ENCODE data around the gene PECR. TPM values are rescaled to one million over a fixed set of nuclear protein-coding genes. Genes with fewer than 3 reads are reported as not detected.

Gene PECR
- total and polyA plus RNA-seq, 7 donors = 1.9 to 4.8 (median 2.5) TPM

DNA sequence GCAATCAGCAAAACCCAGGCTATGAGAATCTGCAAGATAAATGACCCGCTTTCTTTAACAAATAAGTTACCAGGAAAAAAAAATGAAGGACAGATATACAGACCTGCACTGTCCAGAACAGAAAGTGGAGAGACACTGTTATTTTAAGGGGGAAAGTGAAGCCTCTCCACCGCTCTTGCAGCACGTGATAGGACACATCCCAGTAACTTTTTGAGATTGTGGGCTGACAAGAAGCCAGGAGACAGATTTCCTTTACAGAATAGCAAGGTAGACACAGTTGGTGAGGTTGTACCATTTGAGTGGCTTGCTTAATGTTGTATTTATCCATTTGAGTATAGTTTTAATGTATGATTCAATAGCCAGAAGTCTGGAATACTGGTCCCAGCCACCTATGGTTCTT, 13.1 kb upstream of the PECR start:
- ATAC-seq = no peak
- no peaks in the 10 kb centered on the region for H3K4me1 ChIP-seq
- no peaks in the 10 kb centered on the region for H3K9me3 ChIP-seq
- TF ChIP-seq, protein P1, sequence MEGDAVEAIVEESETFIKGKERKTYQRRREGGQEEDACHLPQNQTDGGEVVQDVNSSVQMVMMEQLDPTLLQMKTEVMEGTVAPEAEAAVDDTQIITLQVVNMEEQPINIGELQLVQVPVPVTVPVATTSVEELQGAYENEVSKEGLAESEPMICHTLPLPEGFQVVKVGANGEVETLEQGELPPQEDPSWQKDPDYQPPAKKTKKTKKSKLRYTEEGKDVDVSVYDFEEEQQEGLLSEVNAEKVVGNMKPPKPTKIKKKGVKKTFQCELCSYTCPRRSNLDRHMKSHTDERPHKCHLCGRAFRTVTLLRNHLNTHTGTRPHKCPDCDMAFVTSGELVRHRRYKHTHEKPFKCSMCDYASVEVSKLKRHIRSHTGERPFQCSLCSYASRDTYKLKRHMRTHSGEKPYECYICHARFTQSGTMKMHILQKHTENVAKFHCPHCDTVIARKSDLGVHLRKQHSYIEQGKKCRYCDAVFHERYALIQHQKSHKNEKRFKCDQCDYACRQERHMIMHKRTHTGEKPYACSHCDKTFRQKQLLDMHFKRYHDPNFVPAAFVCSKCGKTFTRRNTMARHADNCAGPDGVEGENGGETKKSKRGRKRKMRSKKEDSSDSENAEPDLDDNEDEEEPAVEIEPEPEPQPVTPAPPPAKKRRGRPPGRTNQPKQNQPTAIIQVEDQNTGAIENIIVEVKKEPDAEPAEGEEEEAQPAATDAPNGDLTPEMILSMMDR (IDR thresholded peaks at IDR 0.05) = no peak
- H3K4me3 ChIP-seq = no peak overlapping the region
- no peaks in the 10 kb centered on the region for H3K36me3 ChIP-seq (ENCODE audit: insufficient read depth in 1 of 2, low read depth in 1 of 2)
- no peak for DNase-seq
- 78 to 93% (median 89%) methylated on average over 3 of the region's 3 CpGs for WGBS, 3 donors
- intact Hi-C loops (cut with DNase I) = no loop called here
- no peak overlapping the region for H3K27ac ChIP-seq
- no peaks in the 10 kb centered on the region for H3K27me3 ChIP-seq (ENCODE audit: insufficient read depth in 3 of 3, low read length in 2 of 3)

DNA sequence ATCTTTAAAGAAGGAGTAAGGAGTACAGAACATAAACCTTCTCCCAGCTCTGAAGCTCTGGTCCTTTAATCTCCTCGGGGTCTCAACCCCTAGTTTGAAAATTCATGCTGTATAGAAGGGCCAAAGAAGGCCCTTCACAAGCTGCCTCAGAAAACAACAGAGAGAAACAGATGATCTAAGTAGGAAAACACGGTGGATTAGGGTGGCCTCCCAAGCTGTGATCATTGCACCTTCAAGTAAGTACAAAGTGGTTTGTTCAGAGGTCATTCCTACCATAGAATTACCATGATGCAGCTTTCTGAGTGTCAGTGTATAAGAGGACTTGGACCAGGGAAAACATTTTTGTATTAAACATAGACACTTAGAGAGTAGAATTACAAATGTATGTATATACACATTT, 11.0 kb upstream of the PECR start:
- H3K4me3 ChIP-seq = no peak overlapping the region
- H3K27me3 ChIP-seq (ENCODE audit: insufficient read depth in 3 of 3, low read length in 2 of 3) = no peaks in the 10 kb centered on the region
- 76 to 79% (median 77%) methylated on average over 2 of the region's 2 CpGs for WGBS, 3 donors
- H3K27ac ChIP-seq = no peak overlapping the region
- no peaks in the 10 kb centered on the region for H3K4me1 ChIP-seq
- no peaks in the 10 kb centered on the region for H3K9me3 ChIP-seq
- H3K36me3 ChIP-seq (ENCODE audit: insufficient read depth in 1 of 2, low read depth in 1 of 2) = no peaks in the 10 kb centered on the region
- intact Hi-C loops (cut with DNase I) = no loop called here
- TF ChIP-seq, protein P1 (IDR thresholded peaks at IDR 0.05) = no peak
- DNase-seq (no peak), ATAC-seq (no peak)

DNA sequence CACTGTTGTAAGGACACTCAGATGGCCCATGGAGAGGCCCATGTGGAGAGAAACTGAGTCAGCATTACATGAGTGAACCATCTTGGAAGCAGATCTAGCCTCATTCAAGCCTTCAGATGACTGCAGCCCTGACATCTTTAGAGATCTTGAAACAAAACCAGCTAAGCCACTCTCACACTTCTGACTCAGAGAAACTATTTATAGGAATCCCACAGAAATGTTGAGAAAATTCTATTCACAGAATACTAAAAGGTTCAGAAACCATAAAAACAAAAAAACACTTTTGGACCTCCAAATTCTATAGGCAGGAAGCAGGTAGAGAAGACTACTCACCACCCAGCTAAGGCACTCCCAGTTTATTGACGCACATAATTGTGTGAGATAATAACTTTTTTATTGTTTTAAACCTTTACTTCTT, 8.8 kb upstream of the PECR start:
- no peaks in the 10 kb centered on the region for H3K27me3 ChIP-seq (ENCODE audit: insufficient read depth in 3 of 3, low read length in 2 of 3)
- H3K9me3 ChIP-seq = no peaks in the 10 kb centered on the region
- DNase-seq = no peak
- H3K36me3 ChIP-seq (ENCODE audit: insufficient read depth in 1 of 2, low read depth in 1 of 2) = no peaks in the 10 kb centered on the region
- intact Hi-C loops (cut with DNase I) = no loop called here
- no peak overlapping the region for H3K27ac ChIP-seq
- no peak for ATAC-seq
- 87 to 97% (median 94%) methylated on average over 1 of the region's 1 CpG for WGBS, 3 donors
- TF ChIP-seq, protein P1 (IDR thresholded peaks at IDR 0.05) = no peak
- H3K4me3 ChIP-seq = no peak overlapping the region
- no peaks in the 10 kb centered on the region for H3K4me1 ChIP-seq

DNA sequence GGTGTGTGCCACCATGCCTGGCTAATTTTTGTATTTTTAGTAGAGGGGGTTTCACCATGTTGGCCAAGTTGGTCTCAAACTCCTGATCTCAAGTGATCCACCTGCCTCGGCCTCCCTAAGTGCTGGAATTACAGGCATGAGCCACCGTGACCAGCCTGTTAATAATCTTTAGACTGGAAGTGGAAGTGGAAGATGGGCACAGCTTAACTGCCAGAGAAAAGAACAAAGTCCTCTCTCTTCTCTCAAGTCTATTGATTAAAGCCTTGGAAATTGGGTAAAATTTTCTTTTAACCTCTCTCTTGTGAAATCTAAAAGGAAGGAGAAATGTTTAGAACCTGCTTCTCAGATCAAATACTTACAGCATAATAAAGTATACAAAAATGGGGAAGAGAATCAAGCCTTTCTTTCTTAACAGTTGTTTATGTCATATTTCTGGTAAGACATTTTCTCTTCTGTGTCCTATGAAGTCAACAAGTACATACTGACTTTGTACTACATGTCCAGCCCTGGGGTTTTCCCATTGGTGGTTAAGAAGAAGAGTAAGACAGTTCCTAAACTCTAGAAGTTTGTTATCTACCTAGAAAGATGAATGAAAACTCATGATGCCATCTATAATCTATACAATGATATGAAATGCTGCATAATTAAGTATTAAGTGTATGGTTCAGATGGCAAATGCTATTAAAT, 4.7 kb upstream of the PECR start:
- ATAC-seq (no peak), DNase-seq (no peak)
- H3K36me3 ChIP-seq (ENCODE audit: insufficient read depth in 1 of 2, low read depth in 1 of 2) = no peaks in the 10 kb centered on the region
- H3K4me3 ChIP-seq = no peak overlapping the region
- no peaks in the 10 kb centered on the region for H3K4me1 ChIP-seq
- no peak overlapping the region for H3K27ac ChIP-seq
- no peaks in the 10 kb centered on the region for H3K9me3 ChIP-seq
- TF ChIP-seq, protein P1 (IDR thresholded peaks at IDR 0.05) = no peak
- intact Hi-C loops (cut with DNase I) = no loop called here
- no peaks in the 10 kb centered on the region for H3K27me3 ChIP-seq (ENCODE audit: insufficient read depth in 3 of 3, low read length in 2 of 3)
- 67 to 83% (median 78%) methylated on average over 2 of the region's 2 CpGs for WGBS, 3 donors

DNA sequence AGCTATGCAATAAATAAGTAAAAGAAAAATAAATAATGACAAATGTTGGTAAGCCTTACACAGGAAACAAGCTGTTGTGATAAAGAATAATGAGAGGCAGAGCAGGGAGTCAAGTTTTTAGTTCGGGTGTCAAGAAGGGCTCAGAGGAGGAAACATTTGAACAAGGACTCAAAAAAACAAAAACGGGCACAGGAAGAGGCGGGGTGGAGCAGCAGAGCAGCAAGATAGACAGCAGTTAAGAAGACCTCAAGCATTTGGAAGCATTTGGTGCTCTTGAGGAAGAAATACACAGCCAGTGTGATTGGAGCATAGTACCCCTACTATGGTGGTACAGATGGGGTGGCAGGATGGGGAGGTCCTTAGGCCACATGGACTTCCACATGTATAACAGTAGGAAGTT, 2.9 kb upstream of the PECR start:
- Histone ChIP-seq H3K36me3 (ENCODE audit: insufficient read depth in 1 of 2, low read depth in 1 of 2) (no peaks in the 10 kb centered on the region), H3K27ac (no peak overlapping the region), H3K27me3 (ENCODE audit: insufficient read depth in 3 of 3, low read length in 2 of 3) (no peaks in the 10 kb centered on the region), H3K4me3 (no peak overlapping the region), H3K9me3 (no peaks in the 10 kb centered on the region), H3K4me1 (no peaks in the 10 kb centered on the region)
- no peak for ATAC-seq
- intact Hi-C loops (cut with DNase I) = no loop called here
- DNase-seq = no peak
- TF ChIP-seq, protein P1 (IDR thresholded peaks at IDR 0.05) = no peak
- WGBS, 3 donors = 51 to 61% (median 57%) methylated on average over 3 of the region's 3 CpGs
